NCI-H526 (cell line): Measurements from ENCODE around the gene ARSH.
A peak's percentile ranks its signal among the peaks of the same experiment; 100 is the strongest.
"Not testable (repeated sequence)": the region's sequence is repeated elsewhere in the genome, so short reads cannot be mapped to it uniquely, and the experiment has no call there.

Experiments
- DNase-seq, 2 experiments: peaks; one replicate each; lab custom pipeline; 2025; lab: John Stamatoyannopoulos, UW

Gene ARSH

GRCh38 chrX:3006495-3006894, at the start of gene ARSH:
Gene ARSH (plus strand): TSS chrX:3006546. CDS start chrX:3006613, 67 bp downstream.
- no peak for DNase-seq

GRCh38 chrX:2958199-2958598, 48.1 kb upstream of the ARSH start:
- DNase-seq: no peak

GRCh38 chrX:2960861-2961515, 45.4 kb upstream of the ARSH start:
- no peak for DNase-seq

- DNase-seq: no peak
Observed at GRCh38 chrX:2962381-2962780, 44.0 kb upstream of the ARSH start.

GRCh38 chrX:2963449-2963848, 42.9 kb upstream of the ARSH start:
- not testable (repeated sequence) for DNase-seq

GRCh38 chrX:2963992-2964794, 42.2 kb upstream of the ARSH start:
- not testable (repeated sequence) for DNase-seq

GRCh38 chrX:2965965-2966364, 40.4 kb upstream of the ARSH start:
- no peak for DNase-seq

- DNase-seq: no peak
Observed at GRCh38 chrX:2967012-2967411, 39.3 kb upstream of the ARSH start.

- DNase-seq: no peak
Observed at GRCh38 chrX:2967584-2967983, 38.8 kb upstream of the ARSH start.

GRCh38 chrX:2967998-2968909, 38.1 kb upstream of the ARSH start:
- peak in 1 of 2 experiments; percentile 46 for DNase-seq

GRCh38 chrX:2969021-2969420, 37.3 kb upstream of the ARSH start:
- no peak for DNase-seq

GRCh38 chrX:2972391-2972790, 34.0 kb upstream of the ARSH start:
- DNase-seq: no peak

- DNase-seq: no peak
Observed at GRCh38 chrX:2974961-2975360, 31.4 kb upstream of the ARSH start.

- not testable (repeated sequence) for DNase-seq
Observed at GRCh38 chrX:2978639-2979038, 27.7 kb upstream of the ARSH start.

- DNase-seq: no peak
Observed at GRCh38 chrX:2984342-2984741, 22.0 kb upstream of the ARSH start.

- no peak for DNase-seq
Observed at GRCh38 chrX:2989565-2989964, 16.8 kb upstream of the ARSH start.

- DNase-seq: no peak
Observed at GRCh38 chrX:3010532-3010931, 4.2 kb downstream of the ARSH start.

GRCh38 chrX:3017492-3017891, 11.1 kb downstream of the ARSH start:
- DNase-seq: no peak

- no peak for DNase-seq
Observed at GRCh38 chrX:3024176-3024575, 17.8 kb downstream of the ARSH start.

GRCh38 chrX:3026074-3026815, 19.9 kb downstream of the ARSH start:
- DNase-seq: no peak

GRCh38 chrX:3029129-3029528, 22.8 kb downstream of the ARSH start:
- DNase-seq: no peak

- DNase-seq: no peak
Observed at GRCh38 chrX:3037218-3037617, 30.9 kb downstream of the ARSH start.
